OCI-LY7 (cell line): ENCODE data around the gene ANKRD53.

Experiments
- EZH2phosphoT487 ChIP-seq: fragments of 200-600 bp; sonication (generic); IDR thresholded peaks from 2 replicates; pipeline ENCODE4 v1.6.1; 2018; ENCODE audit warnings: low read depth, borderline replicate concordance, mild to moderate bottlenecking, mixed run types, antibody characterized with exemption, low read length, moderate library complexity, mixed read lengths
- TF ChIP-seq, protein P1 (sequence below): fragments of 200-600 bp; sonication (generic); conservative IDR thresholded peaks from 2 replicates; pipeline ENCODE4 v1.5.1; 2014; ENCODE audit warnings: mild to moderate bottlenecking, antibody characterized with exemption, low read length, moderate library complexity, mixed read lengths

DNA sequence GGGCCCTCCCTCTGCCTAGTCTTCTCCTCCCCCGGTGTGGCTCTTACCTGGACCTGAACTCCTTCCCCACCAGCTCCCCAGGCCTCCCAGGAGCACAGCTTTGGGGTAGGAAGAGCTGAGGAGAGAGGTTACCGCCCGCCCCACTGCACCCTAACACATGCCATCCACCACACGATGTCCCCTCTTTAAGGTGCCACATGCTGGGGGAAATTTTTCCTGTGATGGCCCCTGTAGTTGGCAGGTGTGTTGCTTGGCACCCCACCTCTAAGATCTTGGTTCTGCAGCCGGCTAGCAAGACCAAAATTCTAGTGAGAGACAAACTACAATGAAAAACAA, 23.1 kb downstream of the ANKRD53 start:
- TF ChIP-seq, protein P1, sequence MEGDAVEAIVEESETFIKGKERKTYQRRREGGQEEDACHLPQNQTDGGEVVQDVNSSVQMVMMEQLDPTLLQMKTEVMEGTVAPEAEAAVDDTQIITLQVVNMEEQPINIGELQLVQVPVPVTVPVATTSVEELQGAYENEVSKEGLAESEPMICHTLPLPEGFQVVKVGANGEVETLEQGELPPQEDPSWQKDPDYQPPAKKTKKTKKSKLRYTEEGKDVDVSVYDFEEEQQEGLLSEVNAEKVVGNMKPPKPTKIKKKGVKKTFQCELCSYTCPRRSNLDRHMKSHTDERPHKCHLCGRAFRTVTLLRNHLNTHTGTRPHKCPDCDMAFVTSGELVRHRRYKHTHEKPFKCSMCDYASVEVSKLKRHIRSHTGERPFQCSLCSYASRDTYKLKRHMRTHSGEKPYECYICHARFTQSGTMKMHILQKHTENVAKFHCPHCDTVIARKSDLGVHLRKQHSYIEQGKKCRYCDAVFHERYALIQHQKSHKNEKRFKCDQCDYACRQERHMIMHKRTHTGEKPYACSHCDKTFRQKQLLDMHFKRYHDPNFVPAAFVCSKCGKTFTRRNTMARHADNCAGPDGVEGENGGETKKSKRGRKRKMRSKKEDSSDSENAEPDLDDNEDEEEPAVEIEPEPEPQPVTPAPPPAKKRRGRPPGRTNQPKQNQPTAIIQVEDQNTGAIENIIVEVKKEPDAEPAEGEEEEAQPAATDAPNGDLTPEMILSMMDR: no peak
- no peak for TF ChIP-seq EZH2phosphoT487
